ENCODE measurements around the gene JAZF1.
A peak's percentile ranks its signal among the peaks of the same experiment; 100 is the strongest.

Gene JAZF1

GRCh38 chr7:28095231-28095630, 85.4 kb downstream of the JAZF1 start:
- no peak for DNase-seq (ENCODE audit: extremely low spot score)
- POLR2A ChIA-PET, result no interaction called here
- CTCF ChIA-PET, result interaction anchor here (0.7 to 6.9 kb wide), 7 partner anchors 12 to 900 kb away, joined by 3 to 73 read pairs (median 9); no protein-coding TSS in a partner anchor

GRCh38 chr7:28093623-28094232, 86.9 kb downstream of the JAZF1 start:
- CTCF ChIA-PET, result interaction anchor here (0.6 to 6.9 kb wide), 14 partner anchors 9 to 1380 kb away, joined by 3 to 73 read pairs (median 4); no protein-coding TSS in a partner anchor
- peak; percentile 60 for TF ChIP-seq CTCF (IDR thresholded peaks at IDR 0.05; ENCODE audit: control extremely low read depth, extremely low read depth, low read depth, missing control alignments)
- peak; percentile 29 for DNase-seq (ENCODE audit: extremely low spot score)
- POLR2A ChIA-PET, result no interaction called here

More at GRCh38 chr7:28095231-28095630, 85.4 kb downstream of the JAZF1 start:
- no peak for TF ChIP-seq CTCF (IDR thresholded peaks at IDR 0.05; ENCODE audit: control extremely low read depth, extremely low read depth, low read depth, missing control alignments)

GRCh38 chr7:28091190-28091589, 89.4 kb downstream of the JAZF1 start:
- CTCF ChIA-PET, result interaction anchor here (1.5 kb wide), 1 partner anchor 29 kb away, joined by 3 read pairs; no protein-coding TSS in a partner anchor
- no peak for TF ChIP-seq CTCF (IDR thresholded peaks at IDR 0.05; ENCODE audit: control extremely low read depth, extremely low read depth, low read depth, missing control alignments)
- POLR2A ChIA-PET, result no interaction called here
- no peak for DNase-seq (ENCODE audit: extremely low spot score)

GRCh38 chr7:28088901-28089714, 91.5 kb downstream of the JAZF1 start:
- no peak for DNase-seq (ENCODE audit: extremely low spot score)
- CTCF ChIA-PET, result interaction anchor here (0.9 to 5.2 kb wide), 3 partner anchors 8 to 13 kb away, joined by 3 to 34 read pairs (median 7); no protein-coding TSS in a partner anchor
- no peak for TF ChIP-seq CTCF (IDR thresholded peaks at IDR 0.05; ENCODE audit: control extremely low read depth, extremely low read depth, low read depth, missing control alignments)

GRCh38 chr7:28088032-28088431, 92.6 kb downstream of the JAZF1 start:
- TF ChIP-seq CTCF (IDR thresholded peaks at IDR 0.05; ENCODE audit: control extremely low read depth, extremely low read depth, low read depth, missing control alignments), result no peak
- POLR2A ChIA-PET, result no interaction called here
- CTCF ChIA-PET, result interaction anchor here (0.6 to 5.2 kb wide), 5 partner anchors 8 to 26 kb away, joined by 3 to 34 read pairs (median 7); no protein-coding TSS in a partner anchor
- no peak for DNase-seq (ENCODE audit: extremely low spot score)

More at GRCh38 chr7:28088901-28089714, 91.5 kb downstream of the JAZF1 start:
- POLR2A ChIA-PET, result no interaction called here

GRCh38 chr7:28086198-28086597, 94.4 kb downstream of the JAZF1 start:
- CTCF ChIA-PET, result interaction anchor here (1.2 to 5.2 kb wide), 2 partner anchors 9 to 11 kb away, joined by 4 to 34 read pairs; no protein-coding TSS in a partner anchor
- no peak for TF ChIP-seq CTCF (IDR thresholded peaks at IDR 0.05; ENCODE audit: control extremely low read depth, extremely low read depth, low read depth, missing control alignments)
- DNase-seq (ENCODE audit: extremely low spot score), result no peak
- POLR2A ChIA-PET, result no interaction called here
